H1 (cell line): ENCODE measurements around the gene PPP2R2C. TPM values are rescaled to one million over a fixed set of nuclear protein-coding genes. Genes with fewer than 3 reads are reported as not detected.

Experiments
- CTCF ChIA-PET: fragments of 300-600 bp; sonication (Branson Sonifier 250); formaldehyde crosslinking; loops from one replicate; lab custom pipeline; 2021; ENCODE audit not compliant: partially characterized antibody; lab: Charles Lee
- POLR2A ChIA-PET: fragments of 300-600 bp; sonication (Branson Sonifier 250); formaldehyde crosslinking; loops from one replicate; lab custom pipeline; 2021; ENCODE audit warnings: inconsistent platforms; ENCODE audit not compliant: partially characterized antibody; lab: Charles Lee
- DNase-seq, 2 experiments: peaks; one replicate each; pipeline versions ENCODE4 v3.0.0 to v3.0.0-alpha.2; 2010 to 2022; ENCODE audit warnings: low spot score in 2 of 2, low read depth in 1 of 2, mixed read lengths in 1 of 2
- FAIRE-seq: peaks from 2 replicates; lab custom pipeline; 2011; peaks lifted over from hg19 to GRCh38; lab: Jason Lieb, UNC
- H2AFZ ChIP-seq: 2 replicates; pipeline ENCODE4 v1.8.1; 2012; ENCODE audit warnings: low read length, inconsistent platforms
- H2AK5ac ChIP-seq: 2 replicates; pipeline ENCODE4 v1.6.1; 2013; ENCODE audit warnings: low read depth, low read length
- H2BK120ac ChIP-seq: replicated peaks from 2 replicates; pipeline ENCODE3; 2013; ENCODE audit warnings: low read depth, low read length, inconsistent platforms
- H2BK12ac ChIP-seq: 2 replicates; pipeline ENCODE4 v1.6.1; 2013; ENCODE audit warnings: low read depth, low read length
- H2BK15ac ChIP-seq: 2 replicates; pipeline ENCODE4 v1.6.1; 2013; ENCODE audit warnings: low read length
- H2BK20ac ChIP-seq: 2 replicates; pipeline ENCODE4 v1.6.1; 2013; ENCODE audit warnings: low read length
- H2BK5ac ChIP-seq: 2 replicates; pipeline ENCODE4 v1.6.1; 2013; ENCODE audit warnings: low read depth, low read length
- H3K14ac ChIP-seq: 2 replicates; pipeline ENCODE4 v1.6.1; 2013; ENCODE audit warnings: inconsistent platforms; ENCODE audit not compliant: insufficient read length
- H3K18ac ChIP-seq: 2 replicates; pipeline ENCODE4 v1.6.1; 2013; ENCODE audit warnings: low read length; ENCODE audit errors: extremely low read depth
- H3K23ac ChIP-seq: 2 replicates; pipeline ENCODE4 v1.6.1; 2013; ENCODE audit warnings: inconsistent platforms; ENCODE audit not compliant: insufficient read length
- H3K23me2 ChIP-seq: 2 replicates; pipeline ENCODE4 v1.6.1; 2013; ENCODE audit warnings: low read depth, low read length
- H3K27ac ChIP-seq: 2 replicates; pipeline ENCODE4 v1.6.1; 2011; ENCODE audit warnings: low read depth, low read length, inconsistent platforms
- H3K27me3 ChIP-seq, 4 experiments: replicated peaks in 1 of 4; 1 replicate in 1 of 4; 2 replicates in 3 of 4; pipeline versions ENCODE4 v1.6.1 to v1.8.1; 2011 to 2013; ENCODE audit warnings: low read length in 3 of 4, mild to moderate bottlenecking in 3 of 4, inconsistent platforms in 2 of 4, mixed read lengths in 2 of 4, moderate library complexity in 1 of 4; ENCODE audit not compliant: control insufficient read depth in 3 of 4, insufficient read depth in 3 of 4; ENCODE audit errors: extremely low read depth in 1 of 4
- H3K36me3 ChIP-seq, 4 experiments: 2 replicates each; pipeline versions ENCODE4 v1.6.1 to v1.8.1; 2011 to 2013; ENCODE audit warnings: mild to moderate bottlenecking in 4 of 4, low read length in 3 of 4, moderate library complexity in 2 of 4, control low read depth in 1 of 4, inconsistent platforms in 1 of 4; ENCODE audit not compliant: insufficient read depth in 4 of 4, control insufficient read depth in 2 of 4
- H3K4ac ChIP-seq: replicated peaks from 2 replicates; pipeline ENCODE3; 2013; ENCODE audit warnings: low read length, low read depth, mixed read lengths, inconsistent platforms; ENCODE audit not compliant: insufficient read length
- H3K4me1 ChIP-seq, 4 experiments: replicated peaks in 1 of 4; 1 replicate in 1 of 4; 2 replicates in 3 of 4; pipeline versions ENCODE4 v1.6.1 to v1.8.1; 2011 to 2013; ENCODE audit warnings: low read length in 3 of 4, inconsistent platforms in 2 of 4, mixed read lengths in 1 of 4; ENCODE audit not compliant: insufficient read depth in 4 of 4, control insufficient read depth in 3 of 4
- H3K4me2 ChIP-seq, 2 experiments: 2 replicates each; pipeline versions ENCODE4 v1.6.1 to v1.8.1; 2011 to 2013; ENCODE audit warnings: low read depth in 2 of 2, low read length in 2 of 2, control low read depth in 1 of 2, inconsistent platforms in 1 of 2, mild to moderate bottlenecking in 1 of 2; ENCODE audit not compliant: insufficient read depth in 1 of 2
- H3K4me3 ChIP-seq, 4 experiments: fragments of 200-600, 300-600 bp in 1 of 4; sonication (generic), shearing (Covaris generic), sonication (Bioruptor Twin) in 1 of 4; 2 replicates each; pipeline versions ENCODE4 v1.5.1 to v1.8.1; 2011 to 2016; ENCODE audit warnings: low read length in 4 of 4, low read depth in 3 of 4, control low read depth in 2 of 4, inconsistent platforms in 2 of 4, mild to moderate bottlenecking in 2 of 4, mixed read lengths in 1 of 4, moderate library complexity in 1 of 4; ENCODE audit not compliant: insufficient read depth in 2 of 4; ENCODE audit errors: extremely low read depth in 1 of 4
- H3K56ac ChIP-seq: replicated peaks from 2 replicates; pipeline ENCODE3; 2013; ENCODE audit warnings: low read depth, mild to moderate bottlenecking, mixed read lengths, low read length, inconsistent platforms; ENCODE audit not compliant: insufficient read length
- H3K79me1 ChIP-seq: 2 replicates; pipeline ENCODE4 v1.6.1; 2013; ENCODE audit warnings: low read depth, low read length, control low read depth
- H3K79me2 ChIP-seq, 2 experiments: 2 replicates each; pipeline versions ENCODE4 v1.6.1 to v1.8.1; 2012 to 2013; ENCODE audit warnings: low read length in 2 of 2, mild to moderate bottlenecking in 2 of 2, inconsistent platforms in 1 of 2; ENCODE audit not compliant: insufficient read depth in 2 of 2, control insufficient read depth in 1 of 2
- H3K9ac ChIP-seq, 4 experiments: replicated peaks in 1 of 4; 1 replicate in 1 of 4; 2 replicates in 3 of 4; pipeline versions ENCODE4 v1.6.1 to v1.8.1; 2011 to 2013; ENCODE audit warnings: low read depth in 3 of 4, low read length in 3 of 4, control low read depth in 2 of 4, mild to moderate bottlenecking in 2 of 4, moderate library complexity in 2 of 4, inconsistent platforms in 1 of 4; ENCODE audit errors: extremely low read depth in 1 of 4
- H3K9me3 ChIP-seq, 2 experiments: 2 replicates each; pipeline versions ENCODE4 v1.6.1 to v1.8.1; 2012 to 2013; ENCODE audit warnings: mild to moderate bottlenecking in 2 of 2, moderate library complexity in 2 of 2, control low read depth in 1 of 2, inconsistent platforms in 1 of 2, low read depth in 1 of 2, low read length in 1 of 2, mixed read lengths in 1 of 2; ENCODE audit not compliant: insufficient read depth in 2 of 2
- H4K20me1 ChIP-seq, 2 experiments: replicated peaks in 1 of 2; 2 replicates each; pipeline versions ENCODE3 to v1.8.1; 2011 to 2013; ENCODE audit warnings: inconsistent platforms in 2 of 2, low read length in 2 of 2, mild to moderate bottlenecking in 1 of 2; ENCODE audit not compliant: insufficient read depth in 2 of 2, control insufficient read depth in 1 of 2
- H4K5ac ChIP-seq: 2 replicates; pipeline ENCODE4 v1.6.1; 2013; ENCODE audit warnings: low read length, low read depth, mixed read lengths, inconsistent platforms; ENCODE audit not compliant: insufficient read length
- H4K8ac ChIP-seq: 2 replicates; pipeline ENCODE4 v1.8.0; 2013; ENCODE audit warnings: mild to moderate bottlenecking, moderate library complexity, low read length, inconsistent platforms; ENCODE audit not compliant: insufficient read depth; ENCODE audit errors: extremely low read depth
- H4K91ac ChIP-seq: replicated peaks from 2 replicates; pipeline ENCODE3; 2013; ENCODE audit warnings: low read length, mixed read lengths, inconsistent platforms; ENCODE audit not compliant: insufficient read length
- ATF3 ChIP-seq: IDR thresholded peaks from 2 replicates; pipeline ENCODE4 v1.6.1; 2011; ENCODE audit warnings: low read depth, mild to moderate bottlenecking, low read length; ENCODE audit not compliant: insufficient read depth
- BCL11A ChIP-seq, 2 experiments: IDR thresholded peaks; one replicate each; pipeline ENCODE4 v1.6.1; 2011; ENCODE audit warnings: low read depth in 2 of 2, low read length in 2 of 2, mild to moderate bottlenecking in 2 of 2
- BRCA1 ChIP-seq: IDR thresholded peaks from 2 replicates; pipeline ENCODE4 v1.6.1; 2012; ENCODE audit warnings: low read depth, low read length, improper control_type of control experiment
- GABPA ChIP-seq: IDR thresholded peaks from 2 replicates; pipeline ENCODE4 v1.6.1; 2011; ENCODE audit warnings: mild to moderate bottlenecking, low read length, moderate library complexity, borderline replicate concordance; ENCODE audit not compliant: insufficient read depth
- KDM4A ChIP-seq: IDR thresholded peaks from one replicate; pipeline ENCODE4 v1.7.1; 2012; ENCODE audit warnings: low read depth, mild to moderate bottlenecking, moderate library complexity, low read length, inconsistent platforms; ENCODE audit not compliant: severe bottlenecking
- RAD21 ChIP-seq, 2 experiments: IDR thresholded peaks in 1 of 2; conservative IDR thresholded peaks in 1 of 2; 2 replicates each; pipeline ENCODE4 v1.6.1; 2011; ENCODE audit warnings: low read depth in 2 of 2, low read length in 2 of 2, improper control_type of control experiment in 1 of 2, inconsistent platforms in 1 of 2, mild to moderate bottlenecking in 1 of 2, moderate library complexity in 1 of 2
- TEAD4 ChIP-seq: IDR thresholded peaks from 2 replicates; pipeline ENCODE4 v1.6.1; 2012; ENCODE audit warnings: low read depth, low read length, inconsistent platforms, mixed read lengths
- USF2 ChIP-seq: IDR thresholded peaks from 2 replicates; pipeline ENCODE4 v1.6.1; 2011; ENCODE audit warnings: low read length, improper control_type of control experiment
- WGBS, 2 experiments: shearing (Covaris generic) in 1 of 2; methylation state at CpG; one replicate each; pipeline versions ENCODE4 v1.1.6 to v1.1.7; 2013 to 2015; ENCODE audit warnings: low lambda C conversion rate in 2 of 2, mixed read lengths in 2 of 2, inconsistent platforms in 1 of 2, low coverage in 1 of 2, missing lambda C conversion rate in 1 of 2; ENCODE audit not compliant: insufficient replicate concordance in 2 of 2, insufficient coverage in 1 of 2, insufficient read length in 1 of 2; ENCODE audit errors: extremely low coverage in 1 of 2, missing lambda C conversion rate in 1 of 2; 5-methylcytosine and 5-hydroxymethylcytosine counted together
- polyA plus RNA-seq, 7 experiments: library from polyadenylated mRNA; depleted of rRNA in 3 of 7; stranded (reverse) in 5 of 7; unstranded in 2 of 7; fragments of >200 nt in 5 of 7; fragments of 200-250 nt in 2 of 7; gene quantifications; 1 replicate in 5 of 7; 2 replicates in 1 of 7; 4 replicates in 1 of 7; pipeline versions ENCODE4 v1.2.1 to v1.2.3, GENCODE V29; 2011 to 2013; ENCODE audit warnings: missing spikeins in 2 of 7, mixed read lengths in 2 of 7
- total RNA-seq: library from RNA; stranded (reverse); fragmentation: NEBNext Ultra II Directional; extraction: Animal tissue kit (Norgen Biotek cat#: 25700); gene quantifications from 2 replicates; pipeline ENCODE4 v1.2.1, GENCODE V29; 2021
- TF ChIP-seq, protein P1 (sequence below), 3 experiments: IDR thresholded peaks; 1 replicate in 2 of 3; 2 replicates in 1 of 3; pipeline versions ENCODE4 v1.5.1 to v1.6.1; 2011; ENCODE audit warnings: low read length in 3 of 3, mild to moderate bottlenecking in 3 of 3, inconsistent platforms in 2 of 3, low read depth in 1 of 3, moderate library complexity in 1 of 3; ENCODE audit not compliant: insufficient read depth in 1 of 3; ENCODE audit errors: control extremely low read depth in 1 of 3

The PPP2R2C gene
- total and polyA plus RNA-seq, 2 of the 8 experiments (the other 6 are each of a cell fraction or from before 2014, with no cell fraction given) = 6.4 TPM

GRCh38 chr4:6388713-6389112, 83.7 kb downstream of the PPP2R2C start:
- 86% methylated on average over 9 of the region's 9 CpGs; no CpG with 5 or more reads in 1 of the 2 experiments for WGBS, 2 experiments
- POLR2A ChIA-PET = no interaction called here
- TF ChIP-seq KDM4A (no peak), ATF3 (no peak), TEAD4 (no peak), BCL11A (IDR thresholded peaks at IDR 0.05; ENCODE audit: low read depth in 2 of 2, low read length in 2 of 2) (no peak), RAD21 (IDR thresholded peaks at IDR 0.05 in 1 of 2, conservative IDR thresholded peaks at IDR 0.05 in 1 of 2; ENCODE audit: low read depth in 2 of 2, low read length in 2 of 2) (peak; percentile 51 to 54; a peak in 3 of 4 replicates), BRCA1 (no peak), GABPA (no peak), USF2 (no peak)
- TF ChIP-seq, protein P1, sequence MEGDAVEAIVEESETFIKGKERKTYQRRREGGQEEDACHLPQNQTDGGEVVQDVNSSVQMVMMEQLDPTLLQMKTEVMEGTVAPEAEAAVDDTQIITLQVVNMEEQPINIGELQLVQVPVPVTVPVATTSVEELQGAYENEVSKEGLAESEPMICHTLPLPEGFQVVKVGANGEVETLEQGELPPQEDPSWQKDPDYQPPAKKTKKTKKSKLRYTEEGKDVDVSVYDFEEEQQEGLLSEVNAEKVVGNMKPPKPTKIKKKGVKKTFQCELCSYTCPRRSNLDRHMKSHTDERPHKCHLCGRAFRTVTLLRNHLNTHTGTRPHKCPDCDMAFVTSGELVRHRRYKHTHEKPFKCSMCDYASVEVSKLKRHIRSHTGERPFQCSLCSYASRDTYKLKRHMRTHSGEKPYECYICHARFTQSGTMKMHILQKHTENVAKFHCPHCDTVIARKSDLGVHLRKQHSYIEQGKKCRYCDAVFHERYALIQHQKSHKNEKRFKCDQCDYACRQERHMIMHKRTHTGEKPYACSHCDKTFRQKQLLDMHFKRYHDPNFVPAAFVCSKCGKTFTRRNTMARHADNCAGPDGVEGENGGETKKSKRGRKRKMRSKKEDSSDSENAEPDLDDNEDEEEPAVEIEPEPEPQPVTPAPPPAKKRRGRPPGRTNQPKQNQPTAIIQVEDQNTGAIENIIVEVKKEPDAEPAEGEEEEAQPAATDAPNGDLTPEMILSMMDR (IDR thresholded peaks at IDR 0.05; ENCODE audit: control extremely low read depth in 1 of 3, insufficient read depth in 1 of 3, low read depth in 1 of 3, low read length in 3 of 3) = peak in 1 of 3 experiments; percentile 26; a peak in 1 of 4 replicates

More at GRCh38 chr4:6388713-6389112, 83.7 kb downstream of the PPP2R2C start:
- no peak overlapping the region for H3K14ac ChIP-seq
- CTCF ChIA-PET = interaction anchor here (0.6 to 2.7 kb wide), 7 partner anchors 8 to 545 kb away, joined by 3 to 10 read pairs (median 3); no protein-coding TSS in a partner anchor
- H3K23me2 ChIP-seq = no peaks in the 10 kb centered on the region
- H3K36me3 ChIP-seq = no peaks in the 10 kb centered on the region
- H3K79me1 ChIP-seq = no peaks in the 10 kb centered on the region
- H3K9me3 ChIP-seq = no peaks in the 10 kb centered on the region
- no peak overlapping the region for H2BK5ac ChIP-seq
- no peak overlapping the region for H2BK120ac ChIP-seq
- no peaks in the 10 kb centered on the region for H3K27me3 ChIP-seq
- H2BK15ac ChIP-seq = no peak overlapping the region
- no peak overlapping the region for H3K4me3 ChIP-seq
- FAIRE-seq (no peak), DNase-seq (no peak)
- H4K91ac ChIP-seq = no peak overlapping the region
- no peak overlapping the region for H2AFZ ChIP-seq
- H3K4me2 ChIP-seq = no peak overlapping the region
- peaks cover 0 to 4% of the 10 kb centered on the region in 2 experiments for H4K20me1 ChIP-seq
- no peak overlapping the region for H2BK12ac ChIP-seq
- H3K18ac ChIP-seq = no peak overlapping the region
- H3K56ac ChIP-seq = no peak overlapping the region
- no peak overlapping the region for H4K8ac ChIP-seq
- peaks cover 0 to 4% (median under 1%) of the 10 kb centered on the region in 4 experiments; a peak in 3 of 7 replicates for H3K4me1 ChIP-seq
- H2BK20ac ChIP-seq = no peak overlapping the region
- H3K4ac ChIP-seq = no peak overlapping the region
- no peak overlapping the region for H3K9ac ChIP-seq
- no peaks in the 10 kb centered on the region for H3K79me2 ChIP-seq
- H3K27ac ChIP-seq = no peak overlapping the region
- H4K5ac ChIP-seq = no peak overlapping the region
- H3K23ac ChIP-seq = no peak overlapping the region
- no peak overlapping the region for H2AK5ac ChIP-seq
